Spleen (tissue), 3 donors: ENCODE measurements around the gene STAC2.

Source experiments
- POLR2A ChIP-seq, 3 donors: fragments of 450-650 bp; IDR thresholded peaks; one replicate each; pipeline ENCODE4 v1.5.1; 2017; ENCODE audit warnings: antibody characterized with exemption in 3 of 3, mild to moderate bottlenecking in 1 of 3
- POLR2AphosphoS5 ChIP-seq, 3 donors: sonication (generic); formaldehyde crosslinking; IDR thresholded peaks; one replicate each; pipeline ENCODE4 v1.5.1; 2017; ENCODE audit warnings: antibody characterized with exemption in 3 of 3

DNA sequence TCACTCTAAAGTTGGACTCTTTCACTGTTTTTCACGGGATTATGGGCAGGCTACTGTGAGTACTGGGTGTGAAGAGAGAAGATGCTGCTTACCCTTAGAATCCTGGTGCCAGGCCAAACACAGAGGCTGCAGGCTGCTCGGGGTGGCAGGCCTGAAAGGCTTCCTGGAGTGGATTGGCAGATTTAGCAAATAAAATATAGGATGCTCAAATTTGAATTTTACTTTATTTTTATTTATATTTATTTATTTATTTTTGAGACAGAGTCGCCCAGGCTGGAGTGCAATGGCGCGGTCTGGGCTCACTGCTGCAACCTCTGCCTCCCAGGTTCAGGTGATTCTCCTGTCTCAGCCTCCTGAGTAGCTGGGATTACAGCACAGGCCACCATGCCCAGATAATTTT, 14.9 kb upstream of the STAC2 start:
- TF ChIP-seq POLR2AphosphoS5 (IDR thresholded peaks at IDR 0.05) (no peak), POLR2A (IDR thresholded peaks at IDR 0.05) (no peak)
